ENCODE data around the gene ZNF618. TPM values are rescaled to one million over a fixed set of nuclear protein-coding genes. Genes with fewer than 3 reads are reported as not detected.

ZNF618 gene
- total RNA-seq, 1 experiment from 2014 or later: not detected

GRCh38 chr9:113854310-113854709 lies 21.8 kb upstream of the ZNF618 start:
- no peaks in the 10 kb centered on the region for H3K9me3 ChIP-seq (ENCODE audit: low read length)
- DNase-seq: no peak
- H4K20me1 ChIP-seq (ENCODE audit: insufficient read depth, low read depth, low read length): no peaks in the 10 kb centered on the region
- no peaks in the 10 kb centered on the region for H3K27me3 ChIP-seq (ENCODE audit: low read length)
- H3K79me2 ChIP-seq (ENCODE audit: low read length): no peaks in the 10 kb centered on the region
- H3K4me1 ChIP-seq (ENCODE audit: low read length): no peaks in the 10 kb centered on the region
- no peak overlapping the region for H3K9ac ChIP-seq (ENCODE audit: low read length)
- H2AFZ ChIP-seq (ENCODE audit: low read length): no peak overlapping the region
- H3K27ac ChIP-seq (ENCODE audit: low read length): no peak overlapping the region
- no peak overlapping the region for H3K4me3 ChIP-seq (ENCODE audit: low read length)
- no peaks in the 10 kb centered on the region for H3K9me2 ChIP-seq (replicated peaks; ENCODE audit: insufficient read depth, low read length)
- H3K4me2 ChIP-seq (ENCODE audit: low read depth, low read length, poor library complexity, severe bottlenecking): no peak overlapping the region
- H3K36me3 ChIP-seq (ENCODE audit: insufficient read depth, low read length): no peaks in the 10 kb centered on the region

GRCh38 chr9:113857875-113858274 lies 18.2 kb upstream of the ZNF618 start:
- no peaks in the 10 kb centered on the region for H3K9me3 ChIP-seq (ENCODE audit: low read length)
- H4K20me1 ChIP-seq (ENCODE audit: insufficient read depth, low read depth, low read length): no peaks in the 10 kb centered on the region
- H3K9ac ChIP-seq (ENCODE audit: low read length): no peak overlapping the region
- H3K79me2 ChIP-seq (ENCODE audit: low read length): no peaks in the 10 kb centered on the region
- no peak overlapping the region for H3K4me2 ChIP-seq (ENCODE audit: low read depth, low read length, poor library complexity, severe bottlenecking)
- H3K36me3 ChIP-seq (ENCODE audit: insufficient read depth, low read length): no peaks in the 10 kb centered on the region
- no peak overlapping the region for H3K4me3 ChIP-seq (ENCODE audit: low read length)
- no peaks in the 10 kb centered on the region for H3K4me1 ChIP-seq (ENCODE audit: low read length)
- H3K27me3 ChIP-seq (ENCODE audit: low read length): no peaks in the 10 kb centered on the region
- H3K9me2 ChIP-seq (replicated peaks; ENCODE audit: insufficient read depth, low read length): no peaks in the 10 kb centered on the region
- no peak for DNase-seq
- H2AFZ ChIP-seq (ENCODE audit: low read length): no peak overlapping the region
- no peak overlapping the region for H3K27ac ChIP-seq (ENCODE audit: low read length)

GRCh38 chr9:113858282-113858681 lies 17.8 kb upstream of the ZNF618 start:
- no peaks in the 10 kb centered on the region for H3K4me1 ChIP-seq (ENCODE audit: low read length)
- no peaks in the 10 kb centered on the region for H3K9me2 ChIP-seq (replicated peaks; ENCODE audit: insufficient read depth, low read length)
- H3K4me3 ChIP-seq (ENCODE audit: low read length): no peak overlapping the region
- no peaks in the 10 kb centered on the region for H3K9me3 ChIP-seq (ENCODE audit: low read length)
- H3K36me3 ChIP-seq (ENCODE audit: insufficient read depth, low read length): no peaks in the 10 kb centered on the region
- H2AFZ ChIP-seq (ENCODE audit: low read length): no peak overlapping the region
- H3K27ac ChIP-seq (ENCODE audit: low read length): no peak overlapping the region
- H3K79me2 ChIP-seq (ENCODE audit: low read length): no peaks in the 10 kb centered on the region
- H3K9ac ChIP-seq (ENCODE audit: low read length): no peak overlapping the region
- no peaks in the 10 kb centered on the region for H3K27me3 ChIP-seq (ENCODE audit: low read length)
- no peak for DNase-seq
- H3K4me2 ChIP-seq (ENCODE audit: low read depth, low read length, poor library complexity, severe bottlenecking): no peak overlapping the region
- no peaks in the 10 kb centered on the region for H4K20me1 ChIP-seq (ENCODE audit: insufficient read depth, low read depth, low read length)

GRCh38 chr9:113863345-113863744 lies 12.8 kb upstream of the ZNF618 start:
- Histone ChIP-seq H3K9ac (ENCODE audit: low read length) (no peak overlapping the region), H4K20me1 (ENCODE audit: insufficient read depth, low read depth, low read length) (no peaks in the 10 kb centered on the region), H3K4me3 (ENCODE audit: low read length) (no peak overlapping the region), H3K4me1 (ENCODE audit: low read length) (no peaks in the 10 kb centered on the region), H3K9me2 (replicated peaks; ENCODE audit: insufficient read depth, low read length) (no peaks in the 10 kb centered on the region), H3K36me3 (ENCODE audit: insufficient read depth, low read length) (no peaks in the 10 kb centered on the region), H3K27ac (ENCODE audit: low read length) (no peak overlapping the region), H3K27me3 (ENCODE audit: low read length) (no peaks in the 10 kb centered on the region), H2AFZ (ENCODE audit: low read length) (no peak overlapping the region), H3K9me3 (ENCODE audit: low read length) (no peaks in the 10 kb centered on the region), H3K79me2 (ENCODE audit: low read length) (no peaks in the 10 kb centered on the region), H3K4me2 (ENCODE audit: low read depth, low read length, poor library complexity, severe bottlenecking) (no peak overlapping the region)
- no peak for DNase-seq

- no peak overlapping the region for H3K27ac ChIP-seq (ENCODE audit: low read length)
- no peaks in the 10 kb centered on the region for H3K9me2 ChIP-seq (replicated peaks; ENCODE audit: insufficient read depth, low read length)
- no peaks in the 10 kb centered on the region for H3K79me2 ChIP-seq (ENCODE audit: low read length)
- no peaks in the 10 kb centered on the region for H3K9me3 ChIP-seq (ENCODE audit: low read length)
- no peaks in the 10 kb centered on the region for H3K4me1 ChIP-seq (ENCODE audit: low read length)
- no peaks in the 10 kb centered on the region for H3K27me3 ChIP-seq (ENCODE audit: low read length)
- no peaks in the 10 kb centered on the region for H4K20me1 ChIP-seq (ENCODE audit: insufficient read depth, low read depth, low read length)
- no peak overlapping the region for H3K9ac ChIP-seq (ENCODE audit: low read length)
- no peak overlapping the region for H3K4me3 ChIP-seq (ENCODE audit: low read length)
- H3K36me3 ChIP-seq (ENCODE audit: insufficient read depth, low read length): no peaks in the 10 kb centered on the region
- DNase-seq: no peak
- no peak overlapping the region for H2AFZ ChIP-seq (ENCODE audit: low read length)
- no peak overlapping the region for H3K4me2 ChIP-seq (ENCODE audit: low read depth, low read length, poor library complexity, severe bottlenecking)
Measured at GRCh38 chr9:113868501-113868900, 7.6 kb upstream of the ZNF618 start.

- H3K4me3 ChIP-seq (ENCODE audit: low read length): no peak overlapping the region
- no peaks in the 10 kb centered on the region for H3K79me2 ChIP-seq (ENCODE audit: low read length)
- no peaks in the 10 kb centered on the region for H3K27me3 ChIP-seq (ENCODE audit: low read length)
- no peaks in the 10 kb centered on the region for H3K36me3 ChIP-seq (ENCODE audit: insufficient read depth, low read length)
- H3K9ac ChIP-seq (ENCODE audit: low read length): no peak overlapping the region
- no peaks in the 10 kb centered on the region for H4K20me1 ChIP-seq (ENCODE audit: insufficient read depth, low read depth, low read length)
- H3K9me3 ChIP-seq (ENCODE audit: low read length): no peaks in the 10 kb centered on the region
- no peak overlapping the region for H2AFZ ChIP-seq (ENCODE audit: low read length)
- H3K4me2 ChIP-seq (ENCODE audit: low read depth, low read length, poor library complexity, severe bottlenecking): no peak overlapping the region
- DNase-seq: no peak
- H3K4me1 ChIP-seq (ENCODE audit: low read length): peaks cover 4% of the 10 kb centered on the region; the same call in 1 of the 2 replicates
- H3K9me2 ChIP-seq (replicated peaks; ENCODE audit: insufficient read depth, low read length): no peaks in the 10 kb centered on the region
- no peak overlapping the region for H3K27ac ChIP-seq (ENCODE audit: low read length)
Measured at GRCh38 chr9:113872485-113873143, 3.5 kb upstream of the ZNF618 start.

- Histone ChIP-seq H3K36me3 (ENCODE audit: insufficient read depth, low read length) (no peaks in the 10 kb centered on the region), H3K27ac (ENCODE audit: low read length) (no peak overlapping the region), H2AFZ (ENCODE audit: low read length) (no peak overlapping the region), H3K9me2 (replicated peaks; ENCODE audit: insufficient read depth, low read length) (no peaks in the 10 kb centered on the region), H3K4me3 (ENCODE audit: low read length) (no peak overlapping the region), H3K9ac (ENCODE audit: low read length) (no peak overlapping the region), H3K27me3 (ENCODE audit: low read length) (no peaks in the 10 kb centered on the region), H3K4me2 (ENCODE audit: low read depth, low read length, poor library complexity, severe bottlenecking) (no peak overlapping the region), H3K4me1 (ENCODE audit: low read length) (peaks cover 4% of the 10 kb centered on the region; the same call in 1 of the 2 replicates), H3K9me3 (ENCODE audit: low read length) (no peaks in the 10 kb centered on the region), H4K20me1 (ENCODE audit: insufficient read depth, low read depth, low read length) (no peaks in the 10 kb centered on the region), H3K79me2 (ENCODE audit: low read length) (no peaks in the 10 kb centered on the region)
- no peak for DNase-seq
Measured at GRCh38 chr9:113873446-113873845, 2.7 kb upstream of the ZNF618 start.

GRCh38 chr9:113873926-113874325 lies 2.2 kb upstream of the ZNF618 start:
- no peaks in the 10 kb centered on the region for H3K36me3 ChIP-seq (ENCODE audit: insufficient read depth, low read length)
- H3K4me2 ChIP-seq (ENCODE audit: low read depth, low read length, poor library complexity, severe bottlenecking): no peak overlapping the region
- no peak overlapping the region for H2AFZ ChIP-seq (ENCODE audit: low read length)
- no peaks in the 10 kb centered on the region for H3K27me3 ChIP-seq (ENCODE audit: low read length)
- no peaks in the 10 kb centered on the region for H4K20me1 ChIP-seq (ENCODE audit: insufficient read depth, low read depth, low read length)
- H3K4me1 ChIP-seq (ENCODE audit: low read length): peaks cover 4% of the 10 kb centered on the region; the same call in 1 of the 2 replicates
- no peak for DNase-seq
- H3K27ac ChIP-seq (ENCODE audit: low read length): no peak overlapping the region
- H3K9me3 ChIP-seq (ENCODE audit: low read length): no peaks in the 10 kb centered on the region
- no peaks in the 10 kb centered on the region for H3K9me2 ChIP-seq (replicated peaks; ENCODE audit: insufficient read depth, low read length)
- no peak overlapping the region for H3K4me3 ChIP-seq (ENCODE audit: low read length)
- no peaks in the 10 kb centered on the region for H3K79me2 ChIP-seq (ENCODE audit: low read length)
- H3K9ac ChIP-seq (ENCODE audit: low read length): no peak overlapping the region

Measured in Karpas-422 (cell line).